HCT116 (cell line): ENCODE measurements around the gene DNAJB1. TPM values are rescaled to one million over a fixed set of nuclear protein-coding genes. Genes with fewer than 3 reads are reported as not detected.

Source experiments
- ATAC-seq: fragments of 200-7000 bp; cut with Tn5 transposase; 2 replicates; pipeline ENCODE4 v1.9.1; 2020; ENCODE audit warnings: mild to moderate bottlenecking, moderate library complexity
- BruUV-seq: library from RNA; stranded (reverse); fragments of 400-500 nt; replicated peaks from 2 replicates; lab custom pipeline; 2021; lab: Mats Ljungman, UMichigan
- CTCF ChIA-PET: fragments of 300-600 bp; sonication (Branson Sonifier 250); formaldehyde crosslinking; loops from one replicate; lab custom pipeline; 2021; ENCODE audit warnings: antibody characterized with exemption; lab: Charles Lee
- POLR2A ChIA-PET: fragments of 300-600, 350-600 bp; sonication (Branson Sonifier 250); formaldehyde crosslinking; loops from one replicate; lab custom pipeline; 2021; ENCODE audit warnings: antibody characterized with exemption; lab: Charles Lee
- RAD21 ChIA-PET, 2 experiments: fragments of 300-600 bp; sonication (Branson Sonifier 250); formaldehyde crosslinking; loops; one replicate each; lab custom pipeline; 2023; ENCODE audit warnings: low total read pairs in 2 of 2; ENCODE audit not compliant: uncharacterized antibody in 2 of 2, unreplicated experiment in 2 of 2, low non-redundant PET in 1 of 2; lab: Charles Lee
- DNase-seq: peaks from one replicate; pipeline ENCODE4 v3.0.0-alpha.2; 2010; ENCODE audit warnings: low read depth, low spot score
- H2AFZ ChIP-seq: fragments of 200-600 bp; shearing (Covaris generic), sonication (generic); 2 replicates; pipeline ENCODE4 v1.6.1; 2017; ENCODE audit warnings: low read depth, mixed run types, mixed read lengths, antibody characterized with exemption, low read length; ENCODE audit not compliant: poor library complexity, severe bottlenecking
- H3K27ac ChIP-seq: 2 replicates; pipeline ENCODE4 v1.5.1; 2012; ENCODE audit warnings: low read depth, low read length
- H3K27me3 ChIP-seq: fragments of 200-600 bp; sonication (generic); 2 replicates; pipeline ENCODE4 v1.6.1; 2016; ENCODE audit warnings: mixed run types, low read length, mixed read lengths; ENCODE audit not compliant: insufficient read depth
- H3K36me3 ChIP-seq, 2 experiments: fragments of 200-500 bp in 1 of 2; fragments of 200-600 bp in 1 of 2; sonication (Bioruptor generic) in 1 of 2; sonication (generic) in 1 of 2; 2 replicates each; pipeline versions ENCODE4 v1.5.1 to v1.6.1; 2014 to 2016; ENCODE audit warnings: low read length in 2 of 2, inconsistent platforms in 1 of 2, mixed read lengths in 1 of 2, mixed run types in 1 of 2; ENCODE audit not compliant: insufficient read depth in 2 of 2, control insufficient read depth in 1 of 2
- H3K4me1 ChIP-seq, 2 experiments: fragments of 200-600 bp in 1 of 2; sonication (generic) in 1 of 2; 2 replicates each; pipeline versions ENCODE4 v1.5.1 to v1.6.1; 2012 to 2017; ENCODE audit warnings: low read length in 2 of 2, inconsistent platforms in 1 of 2, mild to moderate bottlenecking in 1 of 2, mixed read lengths in 1 of 2, mixed run types in 1 of 2, moderate library complexity in 1 of 2; ENCODE audit not compliant: insufficient read depth in 2 of 2, control insufficient read depth in 1 of 2
- H3K4me2 ChIP-seq: fragments of 200-600 bp; sonication (generic); 2 replicates; pipeline ENCODE4 v1.6.1; 2017; ENCODE audit warnings: mixed run types, low read length, mixed read lengths
- H3K4me3 ChIP-seq, 2 experiments: fragments of 200-600 bp in 1 of 2; sonication (generic) in 1 of 2; replicated peaks in 1 of 2; 2 replicates each; pipeline ENCODE4 v1.5.1; 2011 to 2016; ENCODE audit warnings: low read length in 2 of 2, control low read depth in 1 of 2, low read depth in 1 of 2, mild to moderate bottlenecking in 1 of 2, mixed read lengths in 1 of 2, mixed run types in 1 of 2
- H3K79me2 ChIP-seq: fragments of 200-600 bp; sonication (generic); 2 replicates; pipeline ENCODE4 v1.6.1; 2017; ENCODE audit warnings: mild to moderate bottlenecking, mixed run types, low read length, moderate library complexity, mixed read lengths; ENCODE audit not compliant: insufficient read depth
- H3K9ac ChIP-seq: fragments of 200-600 bp; sonication (generic); 2 replicates; pipeline ENCODE4 v1.6.1; 2016; ENCODE audit warnings: low read length, mixed read lengths
- H3K9me2 ChIP-seq: fragments of 200-600 bp; sonication (generic), shearing (Covaris generic); 2 replicates; pipeline ENCODE4 v1.6.1; 2017; ENCODE audit warnings: mixed run types, mild to moderate bottlenecking, moderate library complexity; ENCODE audit not compliant: insufficient read depth
- H3K9me3 ChIP-seq, 2 experiments: fragments of 200-500 bp in 1 of 2; fragments of 200-600 bp in 1 of 2; sonication (Bioruptor generic) in 1 of 2; sonication (generic) in 1 of 2; 2 replicates each; pipeline ENCODE4 v1.6.1; 2014 to 2017; ENCODE audit warnings: low read length in 2 of 2, mixed read lengths in 2 of 2, inconsistent platforms in 1 of 2, low read depth in 1 of 2, mild to moderate bottlenecking in 1 of 2, mixed run types in 1 of 2, moderate library complexity in 1 of 2; ENCODE audit not compliant: control insufficient read depth in 1 of 2, insufficient read depth in 1 of 2
- H4K20me1 ChIP-seq: fragments of 200-600 bp; sonication (generic), shearing (Covaris generic); 2 replicates; pipeline ENCODE4 v1.6.1; 2017; ENCODE audit warnings: mixed run types, mild to moderate bottlenecking, moderate library complexity; ENCODE audit not compliant: insufficient read depth
- CBX3 ChIP-seq: IDR thresholded peaks from 2 replicates; pipeline ENCODE4 v1.6.1; 2012; ENCODE audit warnings: low read depth
- EGR1 ChIP-seq: IDR thresholded peaks from 2 replicates; pipeline ENCODE4 v1.6.1; 2012; ENCODE audit warnings: low read depth
- ELF1 ChIP-seq: IDR thresholded peaks from 2 replicates; pipeline ENCODE4 v1.6.1; 2012; ENCODE audit warnings: low read depth, borderline replicate concordance
- EZH2 ChIP-seq: fragments of 200-600 bp; sonication (generic); IDR thresholded peaks from 2 replicates; pipeline ENCODE4 v1.6.1; 2017; ENCODE audit warnings: antibody characterized with exemption, mixed run types
- FOSL1 ChIP-seq: IDR thresholded peaks from 2 replicates; pipeline ENCODE4 v1.6.1; 2012; ENCODE audit warnings: low read depth
- JUND ChIP-seq: IDR thresholded peaks from 2 replicates; pipeline ENCODE4 v1.6.1; 2012
- POLR2A ChIP-seq: IDR thresholded peaks from 2 replicates; pipeline ENCODE4 v1.7.0; 2011; ENCODE audit warnings: borderline replicate concordance; ENCODE audit not compliant: insufficient read depth, insufficient read length; ENCODE audit errors: extremely low read depth
- SIN3A ChIP-seq: IDR thresholded peaks from 2 replicates; pipeline ENCODE4 v1.6.1; 2012; ENCODE audit warnings: low read depth
- SP1 ChIP-seq: IDR thresholded peaks from 2 replicates; pipeline ENCODE4 v1.6.1; 2012; ENCODE audit warnings: low read depth
- SRF ChIP-seq: IDR thresholded peaks from 2 replicates; pipeline ENCODE4 v1.6.1; 2012; ENCODE audit warnings: low read depth
- TCF7L2 ChIP-seq: IDR thresholded peaks from 2 replicates; pipeline ENCODE4 v1.7.0; 2011; ENCODE audit warnings: borderline replicate concordance, inconsistent platforms; ENCODE audit not compliant: insufficient read depth, insufficient read length; ENCODE audit errors: extremely low read depth
- YY1 ChIP-seq: IDR thresholded peaks from 2 replicates; pipeline ENCODE4 v1.6.1; 2011; ENCODE audit warnings: low read length, low read depth, moderate library complexity, mild to moderate bottlenecking; ENCODE audit not compliant: insufficient replicate concordance; ENCODE audit errors: extremely low read depth
- ZFX ChIP-seq: fragments of 450-650 bp; IDR thresholded peaks from 2 replicates; pipeline ENCODE4 v1.6.1; 2017
- intact Hi-C: fragments of 100-400 bp; cut with micrococcal nuclease; formaldehyde crosslinking; loops from 2 replicates; pipeline ENCODE4 v1.10.0; 2022
- total RNA-seq: library from RNA; stranded (reverse); gene quantifications from one replicate; pipeline ENCODE4 v1.2.1, GENCODE V29; 2021; ENCODE audit not compliant: unreplicated experiment
- TF ChIP-seq, protein P1 (sequence below): IDR thresholded peaks from 2 replicates; pipeline ENCODE4 v1.6.1; 2011; ENCODE audit warnings: mild to moderate bottlenecking, low read length, moderate library complexity; ENCODE audit not compliant: insufficient replicate concordance; ENCODE audit errors: extremely low read depth
- TF ChIP-seq, protein P2 (sequence below), 3 experiments: fragments of 200-600 bp in 1 of 3; sonication (generic) in 1 of 3; IDR thresholded peaks in 2 of 3; conservative IDR thresholded peaks in 1 of 3; 2 replicates each; pipeline ENCODE4 v1.5.1; 2012 to 2017; ENCODE audit warnings: low read depth in 2 of 3, low read length in 2 of 3, antibody characterized with exemption in 1 of 3, borderline replicate concordance in 1 of 3, control low read depth in 1 of 3, mild to moderate bottlenecking in 1 of 3, mixed read lengths in 1 of 3, mixed run types in 1 of 3, moderate library complexity in 1 of 3; ENCODE audit not compliant: insufficient read depth in 1 of 3
- TF ChIP-seq, protein P3 (sequence below): IDR thresholded peaks from 2 replicates; pipeline ENCODE4 v1.6.1; 2012

The DNAJB1 gene
- total RNA-seq, 1 experiment from 2014 or later: 175 TPM

DNA sequence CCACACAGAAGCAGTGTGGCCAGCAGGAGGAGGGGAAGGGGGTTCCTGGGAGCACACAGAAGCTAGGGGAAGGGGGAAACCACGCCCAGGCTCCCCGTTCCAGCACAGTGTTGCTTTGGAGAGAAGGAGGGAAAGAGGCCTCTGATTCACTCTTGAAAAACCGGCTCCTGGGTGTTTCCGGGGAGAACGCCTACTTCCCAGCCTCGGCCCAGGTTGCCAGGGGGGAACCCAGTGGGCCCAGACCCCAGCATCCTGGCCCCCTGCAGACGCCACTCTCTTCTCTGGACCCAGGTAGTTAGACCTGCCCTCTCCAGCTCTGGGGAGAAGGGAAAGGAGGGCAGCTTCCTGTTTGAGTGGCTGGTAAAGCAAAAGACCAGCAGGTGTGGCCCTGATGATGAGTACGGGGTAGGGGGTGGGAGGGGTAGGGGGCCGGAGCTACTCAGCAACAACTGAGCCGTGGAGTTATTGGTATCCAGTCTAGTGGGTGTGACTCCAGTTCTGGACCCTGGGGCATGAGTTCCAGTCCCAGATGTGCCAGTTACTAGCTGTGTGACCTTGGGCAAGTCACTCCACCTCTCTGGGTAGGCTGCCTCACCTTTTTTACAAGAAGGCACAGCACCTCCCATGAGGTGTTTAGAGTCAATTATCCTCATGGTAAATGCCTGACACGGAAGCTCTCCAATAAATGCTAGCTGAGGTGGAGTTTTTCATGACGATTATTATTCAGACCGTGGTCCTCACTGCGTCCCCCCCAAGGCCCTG, 23.1 kb downstream of the DNAJB1 start:
- DNase-seq: no peak

DNA sequence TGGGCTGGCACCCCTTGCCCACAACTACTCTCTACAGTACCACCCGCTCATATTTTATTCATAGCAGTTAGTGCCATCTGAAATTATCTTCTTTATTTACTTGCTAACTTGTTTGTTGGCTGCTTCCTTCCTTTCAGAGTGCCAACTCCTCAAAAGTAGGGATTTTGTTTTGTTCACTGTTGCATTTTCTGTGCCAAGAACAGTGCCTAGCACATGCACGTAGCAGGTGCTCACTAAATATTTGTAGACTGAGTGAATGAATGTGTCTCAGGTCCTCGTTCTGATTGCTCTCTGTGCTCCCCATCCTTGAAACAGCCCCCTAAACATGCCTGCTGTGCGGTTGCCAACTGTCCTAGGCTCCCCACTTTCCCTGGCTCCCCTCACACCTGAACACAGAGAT, 23.8 kb downstream of the DNAJB1 start:
- TSS peak; percentile 59 for BruUV-seq
- Histone ChIP-seq H3K4me1 (peaks cover 20 to 29% of the 10 kb centered on the region in 2 experiments), H3K9me2 (no peaks in the 10 kb centered on the region), H2AFZ (no peak overlapping the region), H3K9me3 (no peaks in the 10 kb centered on the region), H3K36me3 (peaks cover 0 to 3% of the 10 kb centered on the region in 2 experiments; a peak in 2 of 4 replicates), H3K4me3 (peak overlapping the region; percentile 78 to 86), H3K9ac (peak overlapping the region; percentile 86), H3K27me3 (no peaks in the 10 kb centered on the region), H3K4me2 (peak overlapping the region; percentile 79), H4K20me1 (no peaks in the 10 kb centered on the region), H3K27ac (peak overlapping the region; percentile 34), H3K79me2 (peaks cover 41% of the 10 kb centered on the region)
- ATAC-seq (no peak), DNase-seq (no peak)
- RAD21 ChIA-PET: no interaction called here
- TF ChIP-seq, protein P1, sequence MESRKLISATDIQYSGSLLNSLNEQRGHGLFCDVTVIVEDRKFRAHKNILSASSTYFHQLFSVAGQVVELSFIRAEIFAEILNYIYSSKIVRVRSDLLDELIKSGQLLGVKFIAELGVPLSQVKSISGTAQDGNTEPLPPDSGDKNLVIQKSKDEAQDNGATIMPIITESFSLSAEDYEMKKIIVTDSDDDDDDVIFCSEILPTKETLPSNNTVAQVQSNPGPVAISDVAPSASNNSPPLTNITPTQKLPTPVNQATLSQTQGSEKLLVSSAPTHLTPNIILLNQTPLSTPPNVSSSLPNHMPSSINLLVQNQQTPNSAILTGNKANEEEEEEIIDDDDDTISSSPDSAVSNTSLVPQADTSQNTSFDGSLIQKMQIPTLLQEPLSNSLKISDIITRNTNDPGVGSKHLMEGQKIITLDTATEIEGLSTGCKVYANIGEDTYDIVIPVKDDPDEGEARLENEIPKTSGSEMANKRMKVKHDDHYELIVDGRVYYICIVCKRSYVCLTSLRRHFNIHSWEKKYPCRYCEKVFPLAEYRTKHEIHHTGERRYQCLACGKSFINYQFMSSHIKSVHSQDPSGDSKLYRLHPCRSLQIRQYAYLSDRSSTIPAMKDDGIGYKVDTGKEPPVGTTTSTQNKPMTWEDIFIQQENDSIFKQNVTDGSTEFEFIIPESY: no peak
- TF ChIP-seq SIN3A: no peak
- TF ChIP-seq, protein P2, sequence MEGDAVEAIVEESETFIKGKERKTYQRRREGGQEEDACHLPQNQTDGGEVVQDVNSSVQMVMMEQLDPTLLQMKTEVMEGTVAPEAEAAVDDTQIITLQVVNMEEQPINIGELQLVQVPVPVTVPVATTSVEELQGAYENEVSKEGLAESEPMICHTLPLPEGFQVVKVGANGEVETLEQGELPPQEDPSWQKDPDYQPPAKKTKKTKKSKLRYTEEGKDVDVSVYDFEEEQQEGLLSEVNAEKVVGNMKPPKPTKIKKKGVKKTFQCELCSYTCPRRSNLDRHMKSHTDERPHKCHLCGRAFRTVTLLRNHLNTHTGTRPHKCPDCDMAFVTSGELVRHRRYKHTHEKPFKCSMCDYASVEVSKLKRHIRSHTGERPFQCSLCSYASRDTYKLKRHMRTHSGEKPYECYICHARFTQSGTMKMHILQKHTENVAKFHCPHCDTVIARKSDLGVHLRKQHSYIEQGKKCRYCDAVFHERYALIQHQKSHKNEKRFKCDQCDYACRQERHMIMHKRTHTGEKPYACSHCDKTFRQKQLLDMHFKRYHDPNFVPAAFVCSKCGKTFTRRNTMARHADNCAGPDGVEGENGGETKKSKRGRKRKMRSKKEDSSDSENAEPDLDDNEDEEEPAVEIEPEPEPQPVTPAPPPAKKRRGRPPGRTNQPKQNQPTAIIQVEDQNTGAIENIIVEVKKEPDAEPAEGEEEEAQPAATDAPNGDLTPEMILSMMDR (IDR thresholded peaks at IDR 0.05 in 2 of 3, conservative IDR thresholded peaks at IDR 0.05 in 1 of 3; ENCODE audit: borderline replicate concordance in 1 of 3, insufficient read depth in 1 of 3, low read depth in 2 of 3, low read length in 2 of 3): no peak
- no peak for TF ChIP-seq CBX3
- TF ChIP-seq, protein P3, sequence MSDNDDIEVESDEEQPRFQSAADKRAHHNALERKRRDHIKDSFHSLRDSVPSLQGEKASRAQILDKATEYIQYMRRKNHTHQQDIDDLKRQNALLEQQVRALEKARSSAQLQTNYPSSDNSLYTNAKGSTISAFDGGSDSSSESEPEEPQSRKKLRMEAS: no peak
- no peak for TF ChIP-seq YY1
- no peak for TF ChIP-seq EZH2
- TF ChIP-seq TCF7L2: no peak
- no peak for TF ChIP-seq ELF1
- no peak for TF ChIP-seq SRF
- TF ChIP-seq ZFX: no peak
- no peak for TF ChIP-seq POLR2A
- TF ChIP-seq EGR1: no peak
- intact Hi-C loops: no loop called here
- CTCF ChIA-PET: no interaction called here
- POLR2A ChIA-PET: no interaction called here

More for the DNA sequence above, 23.1 kb downstream of the DNAJB1 start:
- H2AFZ ChIP-seq: no peak overlapping the region
- H3K9me2 ChIP-seq: no peaks in the 10 kb centered on the region
- TF ChIP-seq SP1 (0 out of 2 replicates have a peak, but pooled peaks have one; percentile 9), JUND (no peak), POLR2A (no peak), FOSL1 (no peak)
- intact Hi-C loops: no loop called here
- CTCF ChIA-PET: interaction anchor here (1.4 to 1.8 kb wide), 2 partner anchors 9 to 15 kb away, joined by 3 to 5 read pairs; no protein-coding TSS in a partner anchor
- peak overlapping the region; percentile 78 to 86 for H3K4me3 ChIP-seq
- H3K79me2 ChIP-seq: peaks cover 41% of the 10 kb centered on the region
- no TSS peak for BruUV-seq
- RAD21 ChIA-PET: no interaction called here
- no peak for ATAC-seq
- H3K27ac ChIP-seq: peak overlapping the region; percentile 58
- H3K9ac ChIP-seq: peak overlapping the region; percentile 86
- H3K27me3 ChIP-seq: no peaks in the 10 kb centered on the region
- H4K20me1 ChIP-seq: no peaks in the 10 kb centered on the region
- peak overlapping the region; percentile 79 for H3K4me2 ChIP-seq
- H3K9me3 ChIP-seq: no peaks in the 10 kb centered on the region
- POLR2A ChIA-PET: interaction anchor here (2.8 to 3.1 kb wide), 2 partner anchors 12 to 23 kb away, joined by 11 to 15 read pairs; partner anchors contain the start of gene DNAJB1
- H3K36me3 ChIP-seq: peaks cover 0 to 3% of the 10 kb centered on the region in 2 experiments; a peak in 2 of 4 replicates
- H3K4me1 ChIP-seq: peaks cover 20 to 29% of the 10 kb centered on the region in 2 experiments
